Spleen (tissue), 7 donors: ENCODE measurements around the gene GSS.

ENCODE experiments used
- POLR2A ChIP-seq, 3 donors: fragments of 450-650 bp; IDR thresholded peaks; one replicate each; pipeline ENCODE4 v1.5.1; 2017; ENCODE audit warnings: antibody characterized with exemption in 3 of 3, mild to moderate bottlenecking in 1 of 3
- TF ChIP-seq, protein P1 (sequence below), 11 experiments: fragments of 200-600 bp in 7 of 11; fragments of 450-650 bp in 4 of 11; sonication (generic) in 4 of 11; IDR thresholded peaks in 8 of 11; conservative IDR thresholded peaks in 3 of 11; 1 replicate in 7 of 11; 2 replicates in 4 of 11; pipeline versions ENCODE4 v1.4.0 to v1.8.0; 2016 to 2021; ENCODE audit warnings: antibody characterized with exemption in 11 of 11, inconsistent platforms in 4 of 11, mild to moderate bottlenecking in 1 of 11
- donor health status: DM: no; HTN: no; CAD: no; lungs with moderate emphysema.
- donor health status: DM: no; HTN: no; CAD: no.
- donor health status: DM: no; HTN: no; CAD: no.

GRCh38 chr20:34999021-34999451 is 43.4 kb upstream of the GSS start:
- TF ChIP-seq, protein P1, sequence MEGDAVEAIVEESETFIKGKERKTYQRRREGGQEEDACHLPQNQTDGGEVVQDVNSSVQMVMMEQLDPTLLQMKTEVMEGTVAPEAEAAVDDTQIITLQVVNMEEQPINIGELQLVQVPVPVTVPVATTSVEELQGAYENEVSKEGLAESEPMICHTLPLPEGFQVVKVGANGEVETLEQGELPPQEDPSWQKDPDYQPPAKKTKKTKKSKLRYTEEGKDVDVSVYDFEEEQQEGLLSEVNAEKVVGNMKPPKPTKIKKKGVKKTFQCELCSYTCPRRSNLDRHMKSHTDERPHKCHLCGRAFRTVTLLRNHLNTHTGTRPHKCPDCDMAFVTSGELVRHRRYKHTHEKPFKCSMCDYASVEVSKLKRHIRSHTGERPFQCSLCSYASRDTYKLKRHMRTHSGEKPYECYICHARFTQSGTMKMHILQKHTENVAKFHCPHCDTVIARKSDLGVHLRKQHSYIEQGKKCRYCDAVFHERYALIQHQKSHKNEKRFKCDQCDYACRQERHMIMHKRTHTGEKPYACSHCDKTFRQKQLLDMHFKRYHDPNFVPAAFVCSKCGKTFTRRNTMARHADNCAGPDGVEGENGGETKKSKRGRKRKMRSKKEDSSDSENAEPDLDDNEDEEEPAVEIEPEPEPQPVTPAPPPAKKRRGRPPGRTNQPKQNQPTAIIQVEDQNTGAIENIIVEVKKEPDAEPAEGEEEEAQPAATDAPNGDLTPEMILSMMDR (IDR thresholded peaks at IDR 0.05 in 8 of 11, conservative IDR thresholded peaks at IDR 0.05 in 3 of 11) = no peak
- no peak for TF ChIP-seq POLR2A (IDR thresholded peaks at IDR 0.05)
